Retina (tissue), 1 donor: ENCODE results near the gene GPR50.

Experiments
- DNase-seq: peaks from one replicate; pipeline ENCODE4 v3.0.0-alpha.2; 2016

GPR50 gene

GRCh38 chrX:151176231-151176750 is at the start of gene GPR50:
GPR50 (plus strand) TSS chrX:151176584; CDS start chrX:151176722, 138 bp downstream.
- DNase-seq: no peak

- DNase-seq: no peak
These were observed 43.9 kb upstream of the GPR50 start for GRCh38 chrX:151132531-151132930.

- DNase-seq: peak; percentile 60
These were observed 24.6 kb upstream of the GPR50 start for GRCh38 chrX:151151665-151152267.

- DNase-seq: peak; percentile 53
These were observed 23.3 kb upstream of the GPR50 start for GRCh38 chrX:151153086-151153485.

- DNase-seq: no peak
These were observed 22.7 kb upstream of the GPR50 start for GRCh38 chrX:151153667-151154066.

GRCh38 chrX:151155234-151155633 is 21.1 kb upstream of the GPR50 start:
- DNase-seq: no peak

GRCh38 chrX:151161690-151162089 is 14.7 kb upstream of the GPR50 start:
- DNase-seq: no peak

GRCh38 chrX:151167791-151168345 is 8.5 kb upstream of the GPR50 start:
- DNase-seq: no peak

- DNase-seq: no peak
These were observed 6.6 kb upstream of the GPR50 start for GRCh38 chrX:151169783-151170182.

GRCh38 chrX:151174581-151175282 is 1.7 kb upstream of the GPR50 start:
- DNase-seq: peak; percentile 56

GRCh38 chrX:151175283-151176062 is 911 bp upstream of the GPR50 start:
- DNase-seq: peak; percentile 47

- peak; percentile 75 for DNase-seq
These were observed 1.0 kb downstream of the GPR50 start for GRCh38 chrX:151177141-151178027.

- no peak for DNase-seq
These were observed 2.4 kb downstream of the GPR50 start for GRCh38 chrX:151178746-151179145.

- no peak for DNase-seq
These were observed 4.0 kb downstream of the GPR50 start for GRCh38 chrX:151180400-151180799.

GRCh38 chrX:151181088-151181487 is 4.7 kb downstream of the GPR50 start:
- DNase-seq: no peak

- DNase-seq: no peak
These were observed 6.9 kb downstream of the GPR50 start for GRCh38 chrX:151183233-151183753.

GRCh38 chrX:151183912-151184565 is 7.7 kb downstream of the GPR50 start:
- DNase-seq: no peak

GRCh38 chrX:151184705-151185104 is 8.3 kb downstream of the GPR50 start:
- no peak for DNase-seq

- DNase-seq: no peak
These were observed 30.5 kb downstream of the GPR50 start for GRCh38 chrX:151206871-151207270.

- DNase-seq: no peak
These were observed 49.5 kb downstream of the GPR50 start for GRCh38 chrX:151225843-151226242.

- no peak for DNase-seq
These were observed 50.6 kb downstream of the GPR50 start for GRCh38 chrX:151226941-151227340.
